Measurements from ENCODE around the gene MGAT5.

The MGAT5 gene

DNA sequence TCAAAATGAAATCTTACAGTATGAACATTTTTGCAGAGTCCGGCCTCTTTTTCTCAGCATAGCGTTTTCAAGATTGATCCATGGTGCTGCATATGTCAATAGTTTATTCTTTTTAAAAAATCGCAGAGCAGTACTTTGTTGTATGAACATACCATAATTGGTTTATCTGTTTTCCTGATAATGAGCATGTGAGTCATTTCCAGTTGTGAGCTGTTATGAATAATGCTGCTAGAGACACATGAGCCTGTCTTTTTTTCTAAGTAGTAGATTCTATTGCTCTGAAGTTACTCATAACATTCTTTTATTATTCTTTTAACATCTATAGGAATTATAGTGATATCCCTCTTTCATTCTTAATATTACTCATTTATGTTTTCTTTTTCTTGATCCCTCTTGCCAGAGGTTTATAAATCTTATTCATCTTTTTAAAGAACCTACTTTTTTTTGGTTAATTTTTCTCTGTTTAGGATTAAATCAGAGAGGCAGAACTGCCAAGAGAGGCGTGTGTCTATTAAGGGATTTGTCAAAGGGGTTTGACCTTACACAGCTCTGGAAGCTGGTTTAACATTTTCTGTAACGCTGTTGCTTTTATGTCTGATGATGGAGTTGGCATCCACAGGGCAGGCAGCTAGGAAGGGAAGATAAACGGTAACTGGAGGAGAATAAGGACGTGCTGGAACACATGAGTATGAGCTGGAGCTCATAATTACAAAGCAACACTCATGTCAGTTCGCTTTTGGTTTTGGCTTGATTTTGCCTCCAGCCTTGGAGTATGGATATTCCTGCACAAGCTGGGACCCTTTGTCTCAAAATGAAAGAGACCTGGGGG lies 47.4 kb downstream of the MGAT5 start:
- no peak for TF ChIP-seq POLR2A (IDR thresholded peaks at IDR 0.05; ENCODE audit: extremely low read depth, insufficient read length)
- TF ChIP-seq MYC (IDR thresholded peaks at IDR 0.05; ENCODE audit: low read depth, low read length): no peak
- TF ChIP-seq, protein P1, sequence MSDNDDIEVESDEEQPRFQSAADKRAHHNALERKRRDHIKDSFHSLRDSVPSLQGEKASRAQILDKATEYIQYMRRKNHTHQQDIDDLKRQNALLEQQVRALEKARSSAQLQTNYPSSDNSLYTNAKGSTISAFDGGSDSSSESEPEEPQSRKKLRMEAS (IDR thresholded peaks at IDR 0.05; ENCODE audit: low read depth, low read length): no peak
- TF ChIP-seq, protein P2, sequence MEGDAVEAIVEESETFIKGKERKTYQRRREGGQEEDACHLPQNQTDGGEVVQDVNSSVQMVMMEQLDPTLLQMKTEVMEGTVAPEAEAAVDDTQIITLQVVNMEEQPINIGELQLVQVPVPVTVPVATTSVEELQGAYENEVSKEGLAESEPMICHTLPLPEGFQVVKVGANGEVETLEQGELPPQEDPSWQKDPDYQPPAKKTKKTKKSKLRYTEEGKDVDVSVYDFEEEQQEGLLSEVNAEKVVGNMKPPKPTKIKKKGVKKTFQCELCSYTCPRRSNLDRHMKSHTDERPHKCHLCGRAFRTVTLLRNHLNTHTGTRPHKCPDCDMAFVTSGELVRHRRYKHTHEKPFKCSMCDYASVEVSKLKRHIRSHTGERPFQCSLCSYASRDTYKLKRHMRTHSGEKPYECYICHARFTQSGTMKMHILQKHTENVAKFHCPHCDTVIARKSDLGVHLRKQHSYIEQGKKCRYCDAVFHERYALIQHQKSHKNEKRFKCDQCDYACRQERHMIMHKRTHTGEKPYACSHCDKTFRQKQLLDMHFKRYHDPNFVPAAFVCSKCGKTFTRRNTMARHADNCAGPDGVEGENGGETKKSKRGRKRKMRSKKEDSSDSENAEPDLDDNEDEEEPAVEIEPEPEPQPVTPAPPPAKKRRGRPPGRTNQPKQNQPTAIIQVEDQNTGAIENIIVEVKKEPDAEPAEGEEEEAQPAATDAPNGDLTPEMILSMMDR (IDR thresholded peaks at IDR 0.05; ENCODE audit: low read depth, low read length): no peak
- DNase-seq (ENCODE audit: low read depth): no peak
- H3K4me3 ChIP-seq (ENCODE audit: low read depth, low read length): no peak overlapping the region

DNA sequence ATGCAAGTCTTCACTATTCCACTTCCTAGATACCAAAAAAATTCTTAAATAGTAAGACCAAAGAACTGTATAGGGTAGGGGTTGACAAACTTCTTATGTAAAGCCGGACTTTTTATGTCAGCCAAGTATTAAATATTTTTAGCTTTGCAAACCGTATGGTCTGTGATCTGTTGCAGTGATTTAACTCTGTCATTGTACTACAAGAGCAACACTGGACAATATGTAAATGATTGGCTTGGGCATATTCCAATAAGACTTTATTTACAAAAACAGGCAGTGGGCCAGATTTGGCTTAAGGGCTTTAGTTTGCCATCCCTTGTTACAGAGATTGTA lies 48.0 kb downstream of the MGAT5 start:
- TF ChIP-seq, protein P2 (IDR thresholded peaks at IDR 0.05; ENCODE audit: low read depth, low read length): no peak
- TF ChIP-seq MYC (IDR thresholded peaks at IDR 0.05; ENCODE audit: low read depth, low read length) (no peak), POLR2A (IDR thresholded peaks at IDR 0.05; ENCODE audit: extremely low read depth, insufficient read length) (no peak)
- TF ChIP-seq, protein P1 (IDR thresholded peaks at IDR 0.05; ENCODE audit: low read depth, low read length): no peak
- no peak for DNase-seq (ENCODE audit: low read depth)
- H3K4me3 ChIP-seq (ENCODE audit: low read depth, low read length): no peak overlapping the region

DNA sequence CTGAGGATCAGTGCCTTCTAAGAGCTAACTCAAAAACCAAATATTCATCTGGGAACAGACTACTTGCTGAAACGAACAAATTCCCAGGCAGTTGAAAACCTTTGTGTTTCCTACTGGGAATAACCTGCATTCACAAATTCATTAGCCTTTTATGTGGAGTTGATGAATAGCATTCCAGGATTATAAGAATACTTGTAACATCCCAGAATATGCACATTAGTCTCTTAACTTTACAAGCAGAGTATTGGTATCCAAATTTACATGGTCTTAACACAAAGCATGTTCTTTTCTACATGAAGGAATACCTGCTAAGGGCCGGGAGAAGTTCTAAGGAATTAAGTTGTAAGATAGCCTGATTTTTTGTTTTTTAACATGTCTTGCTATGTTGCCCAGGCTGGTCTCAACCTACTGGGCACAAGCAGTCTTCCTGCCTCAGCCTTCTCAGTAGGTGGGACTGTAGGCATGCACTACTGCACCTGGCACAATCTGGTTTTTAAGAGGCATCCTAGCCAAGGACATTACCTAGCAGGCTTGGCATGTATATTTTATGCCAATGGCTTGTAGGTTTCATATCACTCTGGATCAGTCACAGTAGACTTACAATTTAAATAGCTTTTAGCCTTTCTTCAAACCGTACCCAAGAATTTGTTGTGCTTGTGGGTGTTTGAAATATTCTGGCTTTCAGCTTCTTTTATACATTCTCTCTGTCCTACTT lies 50.7 kb downstream of the MGAT5 start:
- H3K4me3 ChIP-seq (ENCODE audit: low read depth, low read length): no peak overlapping the region
- no peak for DNase-seq (ENCODE audit: low read depth)
- TF ChIP-seq, protein P1 (IDR thresholded peaks at IDR 0.05; ENCODE audit: low read depth, low read length): no peak
- TF ChIP-seq, protein P2 (IDR thresholded peaks at IDR 0.05; ENCODE audit: low read depth, low read length): no peak
- no peak for TF ChIP-seq MYC (IDR thresholded peaks at IDR 0.05; ENCODE audit: low read depth, low read length)
- no peak for TF ChIP-seq POLR2A (IDR thresholded peaks at IDR 0.05; ENCODE audit: extremely low read depth, insufficient read length)

DNA sequence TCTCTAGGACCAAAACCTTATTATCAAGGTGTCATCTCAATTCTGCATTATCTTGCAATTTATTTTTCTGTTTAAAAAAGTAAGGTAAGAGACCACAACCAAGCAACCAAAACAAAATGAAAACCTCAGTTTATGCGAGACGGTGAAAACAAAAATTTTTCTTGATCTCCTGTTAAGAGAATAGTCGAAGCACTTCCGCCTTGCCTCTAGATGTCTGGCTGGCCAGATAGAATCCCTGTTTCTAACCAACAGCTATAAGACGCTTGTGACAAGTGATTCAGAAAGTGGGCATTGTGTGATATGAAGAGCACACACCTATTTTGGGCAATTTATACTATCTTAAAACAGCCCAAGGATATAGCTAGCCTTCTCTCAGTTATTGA lies 51.2 kb downstream of the MGAT5 start:
- TF ChIP-seq, protein P1 (IDR thresholded peaks at IDR 0.05; ENCODE audit: low read depth, low read length): no peak
- TF ChIP-seq MYC (IDR thresholded peaks at IDR 0.05; ENCODE audit: low read depth, low read length) (no peak), POLR2A (IDR thresholded peaks at IDR 0.05; ENCODE audit: extremely low read depth, insufficient read length) (no peak)
- TF ChIP-seq, protein P2 (IDR thresholded peaks at IDR 0.05; ENCODE audit: low read depth, low read length): no peak
- H3K4me3 ChIP-seq (ENCODE audit: low read depth, low read length): no peak overlapping the region
- no peak for DNase-seq (ENCODE audit: low read depth)

DNA sequence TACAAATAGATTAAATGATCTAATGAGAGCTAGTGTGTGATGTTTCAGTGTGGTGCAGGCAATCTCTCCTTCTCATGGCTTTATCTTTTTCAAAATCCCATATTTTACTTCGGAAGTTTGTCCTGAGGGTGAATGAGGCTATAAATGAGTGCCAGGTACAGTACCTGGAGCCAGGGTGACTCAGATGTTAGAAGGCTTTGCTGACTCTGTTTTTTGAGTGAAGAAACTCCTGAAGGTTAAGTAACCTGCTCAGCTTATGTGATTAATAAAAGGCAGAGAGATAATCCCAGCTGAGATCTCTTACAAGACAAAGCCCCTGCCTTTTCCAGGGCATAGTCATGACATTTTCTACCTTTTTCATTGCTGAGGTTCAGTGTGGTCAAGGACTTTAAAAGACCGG lies 52.6 kb downstream of the MGAT5 start:
- H3K4me3 ChIP-seq (ENCODE audit: low read depth, low read length): no peak overlapping the region
- DNase-seq (ENCODE audit: low read depth): no peak
- no peak for TF ChIP-seq POLR2A (IDR thresholded peaks at IDR 0.05; ENCODE audit: extremely low read depth, insufficient read length)
- TF ChIP-seq, protein P1 (IDR thresholded peaks at IDR 0.05; ENCODE audit: low read depth, low read length): no peak
- TF ChIP-seq, protein P2 (IDR thresholded peaks at IDR 0.05; ENCODE audit: low read depth, low read length): no peak
- no peak for TF ChIP-seq MYC (IDR thresholded peaks at IDR 0.05; ENCODE audit: low read depth, low read length)

Data from NB4 (cell line).